BJ (cell line): ENCODE measurements around the gene LTA. TPM values are rescaled to one million over a fixed set of nuclear protein-coding genes. Genes with fewer than 3 reads are reported as not detected.

Source experiments
- CTCF ChIA-PET: fragments of 350-600 bp; formaldehyde crosslinking; extraction: SDS; loops from one replicate; lab custom pipeline; 2021; ENCODE audit warnings: antibody characterized with exemption, inconsistent platforms; lab: Yijun Ruan, JAX
- POLR2A ChIA-PET: fragments of 300-600 bp; sonication (Branson Sonifier 250); formaldehyde crosslinking; extraction: SDS; loops from one replicate; lab custom pipeline; 2021; ENCODE audit warnings: antibody characterized with exemption; lab: Charles Lee
- DNase-seq: peaks from one replicate; pipeline ENCODE4 v3.0.0-alpha.2; 2011; ENCODE audit warnings: low read depth
- H3K27me3 ChIP-seq: 2 replicates; pipeline ENCODE4 v1.6.0; 2011; ENCODE audit warnings: low read length; ENCODE audit not compliant: control insufficient read depth, insufficient read depth
- H3K36me3 ChIP-seq: 2 replicates; pipeline ENCODE4 v1.5.1; 2011; ENCODE audit warnings: low read length; ENCODE audit not compliant: control insufficient read depth, insufficient read depth
- H3K4me3 ChIP-seq: 2 replicates; pipeline ENCODE4 v1.5.1; 2011; ENCODE audit warnings: low read depth, mild to moderate bottlenecking, control low read depth, low read length
- CTCF ChIP-seq: IDR thresholded peaks from 2 replicates; pipeline ENCODE4 v1.5.1; 2011; ENCODE audit warnings: low read depth, mild to moderate bottlenecking, control low read depth, inconsistent platforms, low read length, moderate library complexity; ENCODE audit not compliant: insufficient read depth
- polyA plus RNA-seq: library from polyadenylated mRNA; depleted of rRNA; stranded (reverse); fragments of >200 nt; gene quantifications from 2 replicates; pipeline ENCODE4 v1.2.3, GENCODE V29; 2011

The LTA gene
- polyA plus RNA-seq, 1 experiment: not detected

GRCh38 chr6:31575952-31576685 lies 4.0 kb downstream of the LTA start:
- no peak overlapping the region for H3K4me3 ChIP-seq
- CTCF ChIA-PET: interaction anchor here (1.1 to 15.5 kb wide), 4 partner anchors 8 to 28 kb away, joined by 3 to 156 read pairs (median 20); partner anchors contain the start of genes ATP6V1G2 and NFKBIL1
- POLR2A ChIA-PET: no interaction called here

GRCh38 chr6:31576897-31577578 lies 4.9 kb downstream of the LTA start:
- DNase-seq: no peak
- H3K36me3 ChIP-seq: no peaks in the 10 kb centered on the region
- no peak overlapping the region for H3K4me3 ChIP-seq
- ChIA-PET POLR2A (no interaction called here), CTCF (interaction anchor here (1.1 to 15.5 kb wide), 6 partner anchors 9 to 83 kb away, joined by 3 to 156 read pairs (median 4); partner anchors contain the start of genes ATP6V1G2 and NFKBIL1)
- no peaks in the 10 kb centered on the region; the same call in 1 of the 2 replicates for H3K27me3 ChIP-seq
- TF ChIP-seq CTCF: no peak

More at GRCh38 chr6:31575952-31576685, 4.0 kb downstream of the LTA start:
- Histone ChIP-seq H3K36me3 (no peaks in the 10 kb centered on the region), H3K27me3 (no peaks in the 10 kb centered on the region; the same call in 1 of the 2 replicates)
- TF ChIP-seq CTCF: no peak
- no peak for DNase-seq

GRCh38 chr6:31577579-31577966 lies 5.5 kb downstream of the LTA start:
- no peak for TF ChIP-seq CTCF
- no peak for DNase-seq
- POLR2A ChIA-PET: no interaction called here
- no peaks in the 10 kb centered on the region; the same call in 1 of the 2 replicates for H3K27me3 ChIP-seq
- no peak overlapping the region for H3K4me3 ChIP-seq
- H3K36me3 ChIP-seq: no peaks in the 10 kb centered on the region
- CTCF ChIA-PET: interaction anchor here (1.4 to 15.5 kb wide), 5 partner anchors 9 to 83 kb away, joined by 3 to 156 read pairs (median 4); partner anchors contain the start of genes ATP6V1G2 and NFKBIL1

- no peak for TF ChIP-seq CTCF
Measured at GRCh38 chr6:31578184-31579118, 6.4 kb downstream of the LTA start.

More at GRCh38 chr6:31578184-31579118, 6.4 kb downstream of the LTA start:
- H3K27me3 ChIP-seq: no peaks in the 10 kb centered on the region
- DNase-seq: no peak
- ChIA-PET CTCF (interaction anchor here (1.4 to 15.5 kb wide), 7 partner anchors 8 to 84 kb away, joined by 3 to 182 read pairs (median 35); partner anchors contain the start of genes ATP6V1G2, LTA, NCR3 and NFKBIL1), POLR2A (no interaction called here)
- H3K4me3 ChIP-seq: no peak overlapping the region
- no peaks in the 10 kb centered on the region for H3K36me3 ChIP-seq
